HCT116 (cell line): ENCODE data around the gene PROSER3.

Source experiments
- ELF1 ChIP-seq: IDR thresholded peaks from 2 replicates; pipeline ENCODE4 v1.6.1; 2012; ENCODE audit warnings: low read depth, borderline replicate concordance
- EZH2 ChIP-seq: fragments of 200-600 bp; sonication (generic); IDR thresholded peaks from 2 replicates; pipeline ENCODE4 v1.6.1; 2017; ENCODE audit warnings: antibody characterized with exemption, mixed run types
- POLR2A ChIP-seq: IDR thresholded peaks from 2 replicates; pipeline ENCODE4 v1.7.0; 2011; ENCODE audit warnings: borderline replicate concordance; ENCODE audit not compliant: insufficient read depth, insufficient read length; ENCODE audit errors: extremely low read depth
- POLR2AphosphoS5 ChIP-seq: IDR thresholded peaks from 2 replicates; pipeline ENCODE4 v1.6.1; 2011; ENCODE audit warnings: mild to moderate bottlenecking, low read depth, low read length, moderate library complexity
- TCF7L2 ChIP-seq: IDR thresholded peaks from 2 replicates; pipeline ENCODE4 v1.7.0; 2011; ENCODE audit warnings: borderline replicate concordance, inconsistent platforms; ENCODE audit not compliant: insufficient read depth, insufficient read length; ENCODE audit errors: extremely low read depth
- YY1 ChIP-seq: IDR thresholded peaks from 2 replicates; pipeline ENCODE4 v1.6.1; 2011; ENCODE audit warnings: low read length, low read depth, moderate library complexity, mild to moderate bottlenecking; ENCODE audit not compliant: insufficient replicate concordance; ENCODE audit errors: extremely low read depth
- TF ChIP-seq, protein P1 (sequence below), 3 experiments: fragments of 200-600 bp in 1 of 3; sonication (generic) in 1 of 3; IDR thresholded peaks in 2 of 3; conservative IDR thresholded peaks in 1 of 3; 2 replicates each; pipeline ENCODE4 v1.5.1; 2012 to 2017; ENCODE audit warnings: low read depth in 2 of 3, low read length in 2 of 3, antibody characterized with exemption in 1 of 3, borderline replicate concordance in 1 of 3, control low read depth in 1 of 3, mild to moderate bottlenecking in 1 of 3, mixed read lengths in 1 of 3, mixed run types in 1 of 3, moderate library complexity in 1 of 3; ENCODE audit not compliant: insufficient read depth in 1 of 3

- TF ChIP-seq EZH2: no peak
- TF ChIP-seq YY1: no peak
- TF ChIP-seq POLR2A: no peak
- TF ChIP-seq, protein P1, sequence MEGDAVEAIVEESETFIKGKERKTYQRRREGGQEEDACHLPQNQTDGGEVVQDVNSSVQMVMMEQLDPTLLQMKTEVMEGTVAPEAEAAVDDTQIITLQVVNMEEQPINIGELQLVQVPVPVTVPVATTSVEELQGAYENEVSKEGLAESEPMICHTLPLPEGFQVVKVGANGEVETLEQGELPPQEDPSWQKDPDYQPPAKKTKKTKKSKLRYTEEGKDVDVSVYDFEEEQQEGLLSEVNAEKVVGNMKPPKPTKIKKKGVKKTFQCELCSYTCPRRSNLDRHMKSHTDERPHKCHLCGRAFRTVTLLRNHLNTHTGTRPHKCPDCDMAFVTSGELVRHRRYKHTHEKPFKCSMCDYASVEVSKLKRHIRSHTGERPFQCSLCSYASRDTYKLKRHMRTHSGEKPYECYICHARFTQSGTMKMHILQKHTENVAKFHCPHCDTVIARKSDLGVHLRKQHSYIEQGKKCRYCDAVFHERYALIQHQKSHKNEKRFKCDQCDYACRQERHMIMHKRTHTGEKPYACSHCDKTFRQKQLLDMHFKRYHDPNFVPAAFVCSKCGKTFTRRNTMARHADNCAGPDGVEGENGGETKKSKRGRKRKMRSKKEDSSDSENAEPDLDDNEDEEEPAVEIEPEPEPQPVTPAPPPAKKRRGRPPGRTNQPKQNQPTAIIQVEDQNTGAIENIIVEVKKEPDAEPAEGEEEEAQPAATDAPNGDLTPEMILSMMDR (IDR thresholded peaks at IDR 0.05 in 2 of 3, conservative IDR thresholded peaks at IDR 0.05 in 1 of 3; ENCODE audit: borderline replicate concordance in 1 of 3, insufficient read depth in 1 of 3, low read depth in 2 of 3, low read length in 2 of 3): no peak
- no peak for TF ChIP-seq POLR2AphosphoS5
- no peak for TF ChIP-seq ELF1
- no peak for TF ChIP-seq TCF7L2
These were observed 35.5 kb upstream of the PROSER3 start for GRCh38 chr19:35722461-35722860.
